BE2C (cell line): Measurements from ENCODE around the gene HNF1A.

Experiments
- DNase-seq: peaks from one replicate; pipeline ENCODE4 v3.0.0-alpha.2; 2020
- H3K27me3 ChIP-seq: fragments of 250-450 bp; sonication (Bioruptor Pico); 2 replicates; pipeline ENCODE4 v1.5.1; 2020; ENCODE audit warnings: mild to moderate bottlenecking
- H3K36me3 ChIP-seq: fragments of 250-450 bp; sonication (Bioruptor Pico); 2 replicates; pipeline ENCODE4 v1.5.1; 2020; ENCODE audit warnings: mild to moderate bottlenecking
- H3K4me1 ChIP-seq: fragments of 250-450 bp; sonication (Bioruptor Pico); 2 replicates; pipeline ENCODE4 v1.5.1; 2020
- H3K4me3 ChIP-seq: 2 replicates; pipeline ENCODE4 v1.5.1; 2011; ENCODE audit warnings: low read depth, low read length
- H3K9me3 ChIP-seq: fragments of 250-450 bp; sonication (Bioruptor Pico); 2 replicates; pipeline ENCODE4 v1.5.1; 2020
- TF ChIP-seq, protein P1 (sequence below): IDR thresholded peaks from 2 replicates; pipeline ENCODE4 v1.5.1; 2012; ENCODE audit warnings: mild to moderate bottlenecking, low read depth, low read length

HNF1A gene

DNA sequence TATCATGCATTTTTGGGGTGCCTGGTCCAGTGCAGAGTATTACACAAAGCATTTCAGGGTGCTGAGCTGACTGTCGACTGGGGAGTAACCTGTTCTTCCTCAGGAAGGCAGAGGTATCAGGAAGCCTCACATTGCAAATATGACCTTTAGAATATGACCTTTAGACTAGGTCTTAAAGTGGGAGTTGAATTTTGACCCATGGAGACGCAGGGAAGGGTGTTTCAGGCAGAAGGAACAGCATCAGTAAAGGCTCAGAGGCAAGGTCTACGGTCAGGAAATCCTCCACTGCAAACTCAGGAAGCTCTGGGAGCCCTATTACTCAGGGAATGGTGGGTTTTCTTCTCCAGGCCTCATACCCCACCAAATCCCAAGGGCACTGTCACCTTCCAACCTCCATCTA is 11.3 kb downstream of the HNF1A start:
- DNase-seq = no peak
- Histone ChIP-seq H3K27me3 (no peaks in the 10 kb centered on the region), H3K4me1 (no peaks in the 10 kb centered on the region), H3K9me3 (no peaks in the 10 kb centered on the region), H3K36me3 (no peaks in the 10 kb centered on the region), H3K4me3 (no peak overlapping the region)
- TF ChIP-seq, protein P1, sequence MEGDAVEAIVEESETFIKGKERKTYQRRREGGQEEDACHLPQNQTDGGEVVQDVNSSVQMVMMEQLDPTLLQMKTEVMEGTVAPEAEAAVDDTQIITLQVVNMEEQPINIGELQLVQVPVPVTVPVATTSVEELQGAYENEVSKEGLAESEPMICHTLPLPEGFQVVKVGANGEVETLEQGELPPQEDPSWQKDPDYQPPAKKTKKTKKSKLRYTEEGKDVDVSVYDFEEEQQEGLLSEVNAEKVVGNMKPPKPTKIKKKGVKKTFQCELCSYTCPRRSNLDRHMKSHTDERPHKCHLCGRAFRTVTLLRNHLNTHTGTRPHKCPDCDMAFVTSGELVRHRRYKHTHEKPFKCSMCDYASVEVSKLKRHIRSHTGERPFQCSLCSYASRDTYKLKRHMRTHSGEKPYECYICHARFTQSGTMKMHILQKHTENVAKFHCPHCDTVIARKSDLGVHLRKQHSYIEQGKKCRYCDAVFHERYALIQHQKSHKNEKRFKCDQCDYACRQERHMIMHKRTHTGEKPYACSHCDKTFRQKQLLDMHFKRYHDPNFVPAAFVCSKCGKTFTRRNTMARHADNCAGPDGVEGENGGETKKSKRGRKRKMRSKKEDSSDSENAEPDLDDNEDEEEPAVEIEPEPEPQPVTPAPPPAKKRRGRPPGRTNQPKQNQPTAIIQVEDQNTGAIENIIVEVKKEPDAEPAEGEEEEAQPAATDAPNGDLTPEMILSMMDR = no peak

GRCh38 chr12:120990487-120991055 is 12.2 kb downstream of the HNF1A start:
- Histone ChIP-seq H3K36me3 (no peaks in the 10 kb centered on the region), H3K27me3 (no peaks in the 10 kb centered on the region), H3K4me3 (no peak overlapping the region), H3K9me3 (no peaks in the 10 kb centered on the region), H3K4me1 (no peaks in the 10 kb centered on the region)
- no peak for DNase-seq
- TF ChIP-seq, protein P1 = no peak

GRCh38 chr12:120991965-120992364 is 13.6 kb downstream of the HNF1A start:
- Histone ChIP-seq H3K36me3 (no peaks in the 10 kb centered on the region), H3K4me1 (no peaks in the 10 kb centered on the region), H3K27me3 (no peaks in the 10 kb centered on the region), H3K4me3 (no peak overlapping the region), H3K9me3 (no peaks in the 10 kb centered on the region)
- no peak for DNase-seq
- TF ChIP-seq, protein P1 = no peak

GRCh38 chr12:120992989-120993388 is 14.6 kb downstream of the HNF1A start:
- Histone ChIP-seq H3K9me3 (no peaks in the 10 kb centered on the region), H3K27me3 (no peaks in the 10 kb centered on the region)
- TF ChIP-seq, protein P1 = no peak

DNA sequence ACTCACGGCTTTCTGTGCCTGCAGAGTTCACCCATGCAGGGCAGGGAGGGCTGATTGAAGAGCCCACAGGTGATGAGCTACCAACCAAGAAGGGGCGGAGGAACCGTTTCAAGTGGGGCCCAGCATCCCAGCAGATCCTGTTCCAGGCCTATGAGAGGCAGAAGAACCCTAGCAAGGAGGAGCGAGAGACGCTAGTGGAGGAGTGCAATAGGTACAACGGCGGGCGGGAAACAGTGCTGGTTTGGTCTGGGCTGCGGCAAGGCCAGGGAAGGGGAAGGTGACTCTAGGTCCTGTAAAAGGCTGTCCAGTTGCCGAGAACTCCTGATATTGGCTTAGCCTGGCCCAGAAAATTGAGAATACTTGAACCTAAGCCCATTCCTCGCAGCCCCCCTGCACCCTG is 15.2 kb downstream of the HNF1A start:
- Histone ChIP-seq H3K4me1 (no peaks in the 10 kb centered on the region), H3K27me3 (no peaks in the 10 kb centered on the region), H3K9me3 (no peaks in the 10 kb centered on the region), H3K4me3 (no peak overlapping the region), H3K36me3 (no peaks in the 10 kb centered on the region)
- no peak for DNase-seq
- TF ChIP-seq, protein P1 = no peak

More at GRCh38 chr12:120992989-120993388, 14.6 kb downstream of the HNF1A start:
- Histone ChIP-seq H3K36me3 (no peaks in the 10 kb centered on the region), H3K4me3 (no peak overlapping the region), H3K4me1 (no peaks in the 10 kb centered on the region)
- DNase-seq = no peak

GRCh38 chr12:120994059-120994458 is 15.7 kb downstream of the HNF1A start:
- H3K4me1 ChIP-seq = no peaks in the 10 kb centered on the region
- H3K9me3 ChIP-seq = no peaks in the 10 kb centered on the region
- no peak overlapping the region for H3K4me3 ChIP-seq
- TF ChIP-seq, protein P1 = no peak
- no peaks in the 10 kb centered on the region for H3K27me3 ChIP-seq
- H3K36me3 ChIP-seq = no peaks in the 10 kb centered on the region
- DNase-seq = no peak
